ENCODE results near the gene CAPN11. TPM values are rescaled to one million over a fixed set of nuclear protein-coding genes. Genes with fewer than 3 reads are reported as not detected.

CAPN11 gene
- total RNA-seq, 1 donor from 2014 or later = 2.4 TPM

GRCh38 chr6:44152533-44152932, 6.1 kb upstream of the CAPN11 start:
- DNase-seq (ENCODE audit: low spot score) = no peak

GRCh38 chr6:44154067-44154466, 4.6 kb upstream of the CAPN11 start:
- DNase-seq (ENCODE audit: low spot score) = no peak

- DNase-seq (ENCODE audit: low spot score) = no peak
Measured at GRCh38 chr6:44156494-44157151, 2.0 kb upstream of the CAPN11 start.

GRCh38 chr6:44157152-44157521, 1.5 kb upstream of the CAPN11 start:
- DNase-seq (ENCODE audit: low spot score) = no peak

- no peak for DNase-seq (ENCODE audit: low spot score)
Measured at GRCh38 chr6:44161997-44162338, 3.3 kb downstream of the CAPN11 start.

GRCh38 chr6:44162876-44163625, 4.4 kb downstream of the CAPN11 start:
- DNase-seq (ENCODE audit: low spot score) = no peak

GRCh38 chr6:44166116-44166515, 7.5 kb downstream of the CAPN11 start:
- no peak for DNase-seq (ENCODE audit: low spot score)

GRCh38 chr6:44166591-44167184, 8.1 kb downstream of the CAPN11 start:
- DNase-seq (ENCODE audit: low spot score) = no peak

GRCh38 chr6:44167567-44167966, 8.9 kb downstream of the CAPN11 start:
- DNase-seq (ENCODE audit: low spot score) = no peak

- no peak for DNase-seq (ENCODE audit: low spot score)
Measured at GRCh38 chr6:44169154-44169553, 10.5 kb downstream of the CAPN11 start.

GRCh38 chr6:44169886-44170570, 11.4 kb downstream of the CAPN11 start:
- no peak for DNase-seq (ENCODE audit: low spot score)

- no peak for DNase-seq (ENCODE audit: low spot score)
Measured at GRCh38 chr6:44171899-44172546, 13.4 kb downstream of the CAPN11 start.

- DNase-seq (ENCODE audit: low spot score) = no peak
Measured at GRCh38 chr6:44172731-44173500, 14.3 kb downstream of the CAPN11 start.

- no peak for DNase-seq (ENCODE audit: low spot score)
Measured at GRCh38 chr6:44176130-44176761, 17.6 kb downstream of the CAPN11 start.

- no peak for DNase-seq (ENCODE audit: low spot score)
Measured at GRCh38 chr6:44176762-44177509, 18.3 kb downstream of the CAPN11 start.

GRCh38 chr6:44177691-44178423, 19.2 kb downstream of the CAPN11 start:
- DNase-seq (ENCODE audit: low spot score) = peak; percentile 92

- no peak for DNase-seq (ENCODE audit: low spot score)
Measured at GRCh38 chr6:44178424-44179071, 19.9 kb downstream of the CAPN11 start.

- DNase-seq (ENCODE audit: low spot score) = no peak
Measured at GRCh38 chr6:44179072-44179536, 20.5 kb downstream of the CAPN11 start.
